Loucy (cell line): ENCODE measurements around the gene FAM117B.

Source experiments
- CTCF ChIP-seq: fragments of 200-600 bp; sonication (generic); conservative IDR thresholded peaks from 2 replicates; pipeline ENCODE4 v1.5.1; 2014; ENCODE audit warnings: mild to moderate bottlenecking, antibody characterized with exemption, low read length
- EZH2phosphoT487 ChIP-seq: fragments of 200-600 bp; IDR thresholded peaks from 2 replicates; pipeline ENCODE4 v1.6.1; 2018; ENCODE audit warnings: antibody characterized with exemption, mild to moderate bottlenecking, moderate library complexity, borderline replicate concordance

DNA sequence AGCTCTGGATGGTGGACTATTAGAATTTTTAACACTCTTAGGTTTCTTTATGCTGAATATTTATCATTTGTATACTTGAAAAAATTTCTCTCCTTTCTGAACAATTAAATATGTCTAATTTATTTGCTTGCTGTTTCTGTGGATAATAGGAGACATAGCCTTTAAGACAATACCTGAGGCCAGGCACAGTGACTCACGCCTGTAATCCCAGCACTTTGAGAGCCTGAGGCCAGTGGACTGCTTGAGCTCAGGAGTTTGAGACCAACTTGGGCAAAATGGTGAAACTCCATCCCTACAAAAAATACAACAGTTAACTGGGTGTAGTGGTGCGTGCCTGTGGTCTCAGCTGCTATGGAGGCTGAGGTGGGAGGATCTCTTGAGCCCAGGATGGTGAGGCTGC, 54.7 kb downstream of the FAM117B start:
- TF ChIP-seq CTCF (no peak), EZH2phosphoT487 (no peak)
